CMK (cell line): ENCODE results near the gene FOXB1.
A peak's percentile ranks its signal among the peaks of the same experiment; 100 is the strongest.

Experiments
- DNase-seq: peaks from one replicate; pipeline ENCODE4 v3.0.0-alpha.2; 2010; ENCODE audit warnings: low read depth

Gene FOXB1

GRCh38 chr15:60020736-60021135 lies 16.6 kb downstream of the FOXB1 start:
- DNase-seq, result peak; percentile 34

DNA sequence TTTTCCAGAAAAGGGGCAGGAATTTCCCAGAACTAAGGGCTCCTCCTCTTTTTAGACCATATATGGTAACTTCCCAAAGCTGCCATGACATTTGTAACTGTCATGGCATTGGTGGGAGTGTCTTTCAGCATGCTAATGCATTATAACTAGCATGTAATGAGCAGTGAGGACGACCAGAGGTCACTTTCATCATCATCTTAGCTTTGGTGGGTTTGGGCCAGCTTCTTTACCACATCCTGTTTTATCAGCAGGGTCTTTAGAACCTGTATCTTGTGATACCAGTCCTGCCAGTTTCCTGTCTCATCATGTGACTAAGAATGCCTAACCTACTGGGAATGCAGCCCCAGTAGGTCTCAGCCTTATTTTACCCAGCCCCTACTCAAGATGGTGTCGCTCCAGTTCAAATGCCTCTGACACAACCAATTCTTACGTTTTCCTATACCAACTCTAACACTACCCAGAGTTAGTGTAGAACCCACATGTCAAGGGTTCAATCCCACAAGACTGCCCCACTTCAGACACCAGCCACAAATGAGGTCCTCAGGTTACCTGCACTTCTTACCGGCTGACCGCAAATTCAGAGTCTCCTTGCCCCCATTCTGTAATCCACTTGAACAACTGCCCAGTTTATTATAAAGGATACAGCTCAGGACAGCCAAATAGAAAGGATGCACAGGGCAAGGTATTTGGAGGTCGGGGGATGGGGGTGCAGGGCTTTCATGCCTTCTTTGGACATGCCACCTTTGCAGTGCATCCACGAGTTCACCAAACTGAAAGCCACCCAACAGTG lies 17.7 kb downstream of the FOXB1 start:
- DNase-seq, result peak; percentile 91

- DNase-seq, result no peak
Observed at GRCh38 chr15:60022379-60022741, 18.2 kb downstream of the FOXB1 start.

- no peak for DNase-seq
Observed at GRCh38 chr15:60026555-60026954, 22.4 kb downstream of the FOXB1 start.

GRCh38 chr15:60035344-60035743 lies 31.2 kb downstream of the FOXB1 start:
- no peak for DNase-seq

DNA sequence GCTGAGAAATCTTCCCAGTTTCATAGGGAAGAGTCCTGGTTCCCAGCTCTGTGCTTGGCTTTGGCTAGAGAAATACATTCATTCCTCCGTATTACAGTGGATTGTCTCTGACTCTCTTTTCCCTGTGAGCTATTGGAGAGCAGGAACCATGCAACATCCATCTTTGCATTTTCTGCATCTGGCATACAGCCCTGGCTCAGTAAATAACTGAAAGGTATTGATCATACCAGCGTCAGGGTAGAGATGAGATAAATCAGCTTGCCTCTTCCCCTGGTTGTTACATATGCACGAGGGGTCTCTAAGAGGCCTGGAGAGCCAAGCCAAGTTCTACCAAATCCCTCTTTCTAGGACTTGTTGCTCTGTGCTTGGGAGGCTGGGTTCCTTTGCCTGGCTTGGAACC lies 35.2 kb downstream of the FOXB1 start:
- no peak for DNase-seq

DNA sequence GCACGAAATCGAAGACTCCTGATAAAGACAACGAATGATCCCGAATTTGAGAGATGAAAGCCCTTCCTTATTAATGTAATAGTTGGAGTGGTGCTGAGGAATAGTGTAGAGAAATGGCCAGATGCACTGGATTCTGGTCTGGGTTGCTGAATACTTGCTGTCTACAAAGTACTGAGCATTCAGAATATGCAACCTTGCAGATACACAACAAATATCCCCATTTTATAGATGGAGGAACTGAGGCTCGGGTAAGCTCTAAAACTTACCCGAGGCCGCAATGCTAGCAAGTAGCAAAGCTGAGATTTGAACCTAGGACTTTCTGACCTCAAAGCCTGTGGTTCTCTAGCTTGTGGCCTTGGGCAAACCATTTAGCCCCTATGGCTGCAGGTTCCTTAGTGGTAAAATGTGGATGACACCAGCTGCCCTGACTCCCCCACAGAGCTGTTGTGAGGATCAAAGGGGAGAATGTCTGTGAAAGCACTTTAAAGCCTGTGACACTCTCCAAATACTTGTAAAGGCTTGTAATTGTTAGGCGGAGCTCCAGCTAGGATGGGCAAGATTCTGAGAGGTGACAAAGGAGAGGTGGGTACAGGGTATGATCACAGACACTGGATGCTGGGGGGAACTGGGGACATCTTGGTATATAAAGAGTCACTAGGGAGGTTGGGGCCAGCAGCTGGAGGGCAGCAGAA lies 39.8 kb downstream of the FOXB1 start:
- DNase-seq, result no peak

- DNase-seq, result no peak
Observed at GRCh38 chr15:60044636-60045270, 40.6 kb downstream of the FOXB1 start.

- no peak for DNase-seq
Observed at GRCh38 chr15:60047701-60048100, 43.6 kb downstream of the FOXB1 start.

GRCh38 chr15:60049948-60050347 lies 45.8 kb downstream of the FOXB1 start:
- no peak for DNase-seq

DNA sequence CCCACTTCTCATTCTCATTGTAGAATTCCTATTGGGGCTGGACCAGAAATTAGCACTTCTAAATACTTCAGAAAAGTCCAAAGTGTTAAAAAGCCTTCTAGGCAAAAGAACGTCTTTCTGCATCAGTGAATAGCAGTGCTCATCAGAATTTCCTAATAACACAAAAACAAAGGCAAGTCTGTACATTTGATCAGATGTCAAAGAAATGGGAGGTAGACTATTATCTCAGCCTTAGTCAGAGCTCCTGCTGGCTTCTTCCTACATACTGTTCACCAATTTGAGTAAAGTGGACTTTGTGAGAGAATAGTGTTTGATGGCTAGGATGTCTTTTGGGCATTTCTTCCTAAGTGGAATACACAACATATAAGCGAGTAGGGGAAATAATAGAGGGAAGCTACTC lies 48.7 kb downstream of the FOXB1 start:
- DNase-seq, result no peak

DNA sequence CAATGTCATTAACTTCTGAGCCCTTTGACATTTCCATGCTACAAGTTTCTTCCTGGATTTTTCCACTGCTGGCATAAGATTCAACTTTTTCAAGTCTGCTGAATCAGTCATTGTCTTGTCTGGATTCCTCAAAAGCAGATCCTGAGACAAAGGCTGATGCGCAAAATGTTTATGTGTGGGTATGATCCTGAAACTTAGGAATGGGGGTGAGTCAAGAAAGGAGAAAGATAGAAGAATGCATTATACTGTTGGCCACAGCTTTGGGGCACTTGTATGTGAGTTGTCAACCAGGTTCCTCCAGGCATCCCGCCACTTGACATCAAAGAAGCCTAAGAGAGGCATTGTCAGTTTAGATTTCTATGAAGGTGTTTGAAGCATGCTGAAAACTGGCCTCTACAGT lies 50.4 kb downstream of the FOXB1 start:
- DNase-seq, result no peak
